HepG2 (cell line): ENCODE data around the gene TC2N. TPM values are rescaled to one million over a fixed set of nuclear protein-coding genes. Genes with fewer than 3 reads are reported as not detected.

ENCODE experiments used
- ATAC-seq: fragments of 200-7000 bp; cut with Tn5 transposase; 3 replicates; pipeline ENCODE4 v1.9.1; 2020; ENCODE audit warnings: mild to moderate bottlenecking, moderate library complexity
- BruUV-seq: library from RNA; stranded (reverse); fragments of 400-500 nt; replicated peaks from 2 replicates; lab custom pipeline; 2021; lab: Mats Ljungman, UMichigan
- CTCF ChIA-PET: fragments of 300-600 bp; formaldehyde crosslinking; extraction: SDS; loops from one replicate; lab custom pipeline; 2021; ENCODE audit warnings: low total read pairs, inconsistent platforms, low intra/inter-chr PET ratio; lab: Yijun Ruan, JAX
- POLR2A ChIA-PET: fragments of 350-600 bp; sonication (Branson Sonifier 250); formaldehyde crosslinking; loops from one replicate; lab custom pipeline; 2020; ENCODE audit warnings: antibody characterized with exemption, inconsistent platforms; lab: Yijun Ruan, JAX
- DNase-seq: peaks from one replicate; pipeline ENCODE4 v3.0.0-alpha.2; 2015; ENCODE audit warnings: low spot score
- FAIRE-seq: peaks from 3 replicates; lab custom pipeline; 2011; peaks lifted over from hg19 to GRCh38; lab: Jason Lieb, UNC
- H2AFZ ChIP-seq: one replicate; pipeline ENCODE4 v1.6.1; 2011; ENCODE audit warnings: low read length, inconsistent platforms
- H3K27ac ChIP-seq: fragments of 300-600 bp; 3 replicates; pipeline ENCODE4 v1.8.0; 2011; ENCODE audit warnings: mixed run types, mild to moderate bottlenecking, mixed read lengths, low read length, inconsistent platforms; ENCODE audit not compliant: insufficient read depth; ENCODE audit errors: extremely low read length
- H3K27me3 ChIP-seq, 2 experiments: fragments of 200-600 bp in 1 of 2; 2 replicates in 1 of 2; 3 replicates in 1 of 2; pipeline versions ENCODE4 v1.6.0 to v1.8.0; 2011; ENCODE audit warnings: low read length in 2 of 2, mild to moderate bottlenecking in 2 of 2, moderate library complexity in 2 of 2, inconsistent platforms in 1 of 2; ENCODE audit not compliant: insufficient read depth in 2 of 2, control insufficient read depth in 1 of 2
- H3K36me3 ChIP-seq, 2 experiments: fragments of 200-600 bp in 1 of 2; replicated peaks in 1 of 2; 2 replicates in 1 of 2; 3 replicates in 1 of 2; pipeline versions ENCODE4 v1.5.1 to v1.8.0; 2011; ENCODE audit warnings: low read length in 2 of 2, inconsistent platforms in 1 of 2; ENCODE audit not compliant: insufficient read depth in 2 of 2, control insufficient read depth in 1 of 2
- H3K4me1 ChIP-seq: 2 replicates; pipeline ENCODE4 v1.5.1; 2012; ENCODE audit warnings: low read length, inconsistent platforms; ENCODE audit not compliant: insufficient read depth
- H3K4me2 ChIP-seq: 2 replicates; pipeline ENCODE4 v1.6.0; 2011; ENCODE audit warnings: low read depth, low read length, inconsistent platforms
- H3K4me3 ChIP-seq, 3 experiments: fragments of 200-600 bp in 1 of 3; sonication (generic), shearing (Covaris generic) in 1 of 3; replicated peaks in 1 of 3; 2 replicates each; pipeline ENCODE4 v1.5.1; 2011 to 2016; ENCODE audit warnings: low read length in 3 of 3, inconsistent platforms in 2 of 3, low read depth in 2 of 3, mild to moderate bottlenecking in 2 of 3, control low read depth in 1 of 3, mixed read lengths in 1 of 3; ENCODE audit not compliant: insufficient read depth in 1 of 3
- H3K79me2 ChIP-seq: one replicate; pipeline ENCODE4 v1.6.1; 2011; ENCODE audit warnings: low read length, inconsistent platforms; ENCODE audit not compliant: insufficient read depth
- H3K9ac ChIP-seq: 2 replicates; pipeline ENCODE4 v1.6.0; 2011; ENCODE audit warnings: mild to moderate bottlenecking, low read depth, low read length, inconsistent platforms; ENCODE audit not compliant: insufficient read depth
- H3K9me3 ChIP-seq: 2 replicates; pipeline ENCODE4 v1.5.1; 2012; ENCODE audit warnings: mild to moderate bottlenecking, low read length
- H4K20me1 ChIP-seq: 2 replicates; pipeline ENCODE4 v1.6.0; 2011; ENCODE audit warnings: inconsistent platforms, mild to moderate bottlenecking, low read length, moderate library complexity; ENCODE audit not compliant: insufficient read depth
- GTF3A ChIP-seq: sonication (generic); formaldehyde crosslinking; conservative IDR thresholded peaks from 2 replicates; pipeline ENCODE4 v1.4.0; 2020; ENCODE audit warnings: mild to moderate bottlenecking, missing genetic modification reagents
- MATR3 ChIP-seq: sonication (generic); formaldehyde crosslinking; IDR thresholded peaks from 2 replicates; pipeline ENCODE4 v1.4.0; 2020; ENCODE audit warnings: missing genetic modification reagents
- RORA ChIP-seq: sonication (generic); formaldehyde crosslinking; IDR thresholded peaks from 2 replicates; pipeline ENCODE4 v1.5.0; 2020; ENCODE audit warnings: mild to moderate bottlenecking, missing genetic modification reagents, moderate library complexity
- STAT6 ChIP-seq: sonication (generic); formaldehyde crosslinking; IDR thresholded peaks from 2 replicates; pipeline ENCODE4 v1.4.0; 2020; ENCODE audit warnings: missing genetic modification reagents, mild to moderate bottlenecking, borderline replicate concordance
- TBX2 ChIP-seq: sonication (generic); formaldehyde crosslinking; IDR thresholded peaks from 2 replicates; pipeline ENCODE4 v1.5.0; 2020; ENCODE audit warnings: missing genetic modification reagents, mild to moderate bottlenecking, borderline replicate concordance
- ZNF180 ChIP-seq: sonication (generic); formaldehyde crosslinking; IDR thresholded peaks from 2 replicates; pipeline ENCODE4 v1.4.0; 2020; ENCODE audit warnings: low read depth, missing genetic modification reagents, borderline replicate concordance
- ZNF225 ChIP-seq: sonication (generic); formaldehyde crosslinking; IDR thresholded peaks from 2 replicates; pipeline ENCODE4 v1.4.0; 2020; ENCODE audit warnings: mild to moderate bottlenecking, missing genetic modification reagents
- ZNF256 ChIP-seq: sonication (generic); formaldehyde crosslinking; conservative IDR thresholded peaks from 2 replicates; pipeline ENCODE4 v1.4.0; 2020; ENCODE audit warnings: missing genetic modification reagents
- ZNF296 ChIP-seq: sonication (generic); formaldehyde crosslinking; conservative IDR thresholded peaks from 2 replicates; pipeline ENCODE4 v1.5.0; 2020; ENCODE audit warnings: mild to moderate bottlenecking, missing genetic modification reagents
- ZNF350 ChIP-seq: sonication (generic); formaldehyde crosslinking; IDR thresholded peaks from 2 replicates; pipeline ENCODE4 v1.4.0; 2020; ENCODE audit warnings: mild to moderate bottlenecking, low read depth, missing genetic modification reagents, borderline replicate concordance
- ZNF646 ChIP-seq: sonication (generic); formaldehyde crosslinking; IDR thresholded peaks from 2 replicates; pipeline ENCODE4 v1.9.0; 2021; ENCODE audit warnings: mild to moderate bottlenecking, missing genetic modification reagents
- WGBS: methylation state at CpG from one replicate; pipeline ENCODE4 v1.1.6; 2017; ENCODE audit warnings: low lambda C conversion rate; 5-methylcytosine and 5-hydroxymethylcytosine counted together
- in situ Hi-C: cut with HindIII; loops from 2 replicates; pipeline ENCODE4 v1.10.0; 2017; ENCODE audit warnings: low pct_unique_long_range_greater_than_20kb; ENCODE audit not compliant: extremely low pct_ligation_motif_present
- intact Hi-C: fragments of 100-400 bp; cut with micrococcal nuclease; formaldehyde crosslinking; loops from one replicate; pipeline ENCODE4 v1.10.0; 2022; ENCODE audit not compliant: unreplicated experiment
- polyA plus RNA-seq, 8 experiments: library from polyadenylated mRNA; depleted of rRNA in 3 of 8; stranded (reverse) in 7 of 8; unstranded in 1 of 8; fragments of >200 nt; fragmentation: Illumina TruSeq in 4 of 8; extraction: Trizol in 4 of 8; gene quantifications; 2 replicates each; pipeline versions ENCODE4 v1.2.1 to v1.2.3, GENCODE V29; 2011 to 2016; ENCODE audit warnings: low read depth in 4 of 8, missing spikeins in 1 of 8, mixed read lengths in 1 of 8; ENCODE audit not compliant: insufficient read depth in 1 of 8
- total RNA-seq, 5 experiments: library from RNA; depleted of rRNA; stranded (reverse); fragments of >200 nt; fragmentation: Illumina TruSeq; extraction: Trizol; gene quantifications; 2 replicates each; pipeline ENCODE4 v1.2.3, GENCODE V29; 2016; ENCODE audit warnings: low read depth in 1 of 5
- TF ChIP-seq, protein P1 (sequence below): sonication (generic); formaldehyde crosslinking; IDR thresholded peaks from 2 replicates; pipeline ENCODE4 v1.4.0; 2020; ENCODE audit warnings: missing genetic modification reagents

Gene TC2N
- total and polyA plus RNA-seq, 2 of the 13 experiments (the other 11 are each of a cell fraction or from before 2014, with no cell fraction given) = 0.03 TPM; not detected in 1

DNA sequence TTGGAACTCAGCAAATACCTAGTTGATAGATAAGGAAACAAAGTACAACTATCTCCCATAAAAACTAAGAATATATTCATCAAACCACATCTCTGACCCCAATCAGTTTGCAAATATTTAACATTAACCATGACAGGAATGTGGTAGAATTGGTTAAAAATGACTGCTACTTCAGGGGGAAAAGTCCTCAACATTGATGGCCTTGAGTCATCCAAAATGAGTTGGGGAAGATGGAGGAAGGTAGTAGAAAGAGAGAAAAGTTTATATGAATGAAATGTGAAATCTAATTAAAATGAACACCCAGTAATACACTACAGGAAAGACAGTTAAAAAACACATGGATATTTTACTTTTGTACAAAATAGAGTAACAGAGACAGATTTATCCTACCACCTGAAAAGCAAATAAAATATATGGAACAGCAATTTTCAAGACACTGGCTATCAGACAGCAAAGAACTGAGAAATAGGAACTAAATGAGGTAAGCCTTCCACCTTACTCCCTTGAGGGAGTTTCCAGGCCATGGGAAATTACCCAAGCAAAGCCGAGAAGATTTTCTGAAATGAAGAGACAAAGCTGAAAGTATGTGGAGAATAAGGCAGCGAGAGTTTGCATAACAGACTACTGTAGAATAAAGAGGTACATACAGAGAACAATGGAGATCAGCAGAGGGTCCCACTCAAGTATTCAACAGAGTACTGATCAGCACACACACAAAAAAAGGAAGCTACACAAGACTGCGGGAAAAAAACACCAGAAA is 49.6 kb downstream of the TC2N start:
- FAIRE-seq = no peak
- ATAC-seq = no peak
- no peak overlapping the region for H3K9ac ChIP-seq
- H3K4me2 ChIP-seq = no peak overlapping the region
- H2AFZ ChIP-seq = no peak overlapping the region
- no peaks in the 10 kb centered on the region for H3K9me3 ChIP-seq
- POLR2A ChIA-PET = no interaction called here
- in situ Hi-C loops = no loop called here
- no peak overlapping the region for H3K27ac ChIP-seq
- no peaks in the 10 kb centered on the region for H3K4me1 ChIP-seq
- 1% methylated on average over 3 of the region's 3 CpGs for WGBS
- intact Hi-C loops = no loop called here
- H3K4me3 ChIP-seq = no peak overlapping the region
- H3K27me3 ChIP-seq = no peaks in the 10 kb centered on the region
- no peaks in the 10 kb centered on the region for H3K36me3 ChIP-seq
- DNase-seq = no peak
- no peaks in the 10 kb centered on the region for H3K79me2 ChIP-seq
- no peaks in the 10 kb centered on the region for H4K20me1 ChIP-seq
- CTCF ChIA-PET = no interaction called here
- no TSS peak for BruUV-seq
- no peak for TF ChIP-seq RORA (CRISPR knock-in tag)
- no peak for TF ChIP-seq TBX2 (CRISPR knock-in tag)
- TF ChIP-seq GTF3A = no peak
- no peak for TF ChIP-seq ZNF296
- TF ChIP-seq ZNF350 (CRISPR knock-in tag) = no peak
- TF ChIP-seq, protein P1, sequence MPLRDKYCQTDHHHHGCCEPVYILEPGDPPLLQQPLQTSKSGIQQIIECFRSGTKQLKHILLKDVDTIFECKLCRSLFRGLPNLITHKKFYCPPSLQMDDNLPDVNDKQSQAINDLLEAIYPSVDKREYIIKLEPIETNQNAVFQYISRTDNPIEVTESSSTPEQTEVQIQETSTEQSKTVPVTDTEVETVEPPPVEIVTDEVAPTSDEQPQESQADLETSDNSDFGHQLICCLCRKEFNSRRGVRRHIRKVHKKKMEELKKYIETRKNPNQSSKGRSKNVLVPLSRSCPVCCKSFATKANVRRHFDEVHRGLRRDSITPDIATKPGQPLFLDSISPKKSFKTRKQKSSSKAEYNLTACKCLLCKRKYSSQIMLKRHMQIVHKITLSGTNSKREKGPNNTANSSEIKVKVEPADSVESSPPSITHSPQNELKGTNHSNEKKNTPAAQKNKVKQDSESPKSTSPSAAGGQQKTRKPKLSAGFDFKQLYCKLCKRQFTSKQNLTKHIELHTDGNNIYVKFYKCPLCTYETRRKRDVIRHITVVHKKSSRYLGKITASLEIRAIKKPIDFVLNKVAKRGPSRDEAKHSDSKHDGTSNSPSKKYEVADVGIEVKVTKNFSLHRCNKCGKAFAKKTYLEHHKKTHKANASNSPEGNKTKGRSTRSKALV = no peak
- TF ChIP-seq STAT6 = no peak
- TF ChIP-seq ZNF180 (CRISPR knock-in tag) = no peak
- TF ChIP-seq ZNF646 = no peak
- no peak for TF ChIP-seq ZNF256 (CRISPR knock-in tag)
- TF ChIP-seq ZNF225 (CRISPR knock-in tag) = no peak
- TF ChIP-seq MATR3 (CRISPR knock-in tag) = no peak
